HG02678 (cell line): ENCODE data around the gene UFD1.

Source experiments
- ATAC-seq: cut with Tn5 transposase; IDR thresholded peaks from one replicate; pipeline ENCODE4 v1.9.1; 2021; ENCODE audit warnings: mild to moderate bottlenecking, moderate library complexity; ENCODE audit not compliant: unreplicated experiment

Gene UFD1

GRCh38 chr22:19400881-19401280 is 78.1 kb downstream of the UFD1 start:
- no peak for ATAC-seq
